ENCODE measurements around the gene RBM8A.
A peak's percentile ranks its signal among the peaks of the same experiment; 100 is the strongest.

Gene RBM8A

DNA sequence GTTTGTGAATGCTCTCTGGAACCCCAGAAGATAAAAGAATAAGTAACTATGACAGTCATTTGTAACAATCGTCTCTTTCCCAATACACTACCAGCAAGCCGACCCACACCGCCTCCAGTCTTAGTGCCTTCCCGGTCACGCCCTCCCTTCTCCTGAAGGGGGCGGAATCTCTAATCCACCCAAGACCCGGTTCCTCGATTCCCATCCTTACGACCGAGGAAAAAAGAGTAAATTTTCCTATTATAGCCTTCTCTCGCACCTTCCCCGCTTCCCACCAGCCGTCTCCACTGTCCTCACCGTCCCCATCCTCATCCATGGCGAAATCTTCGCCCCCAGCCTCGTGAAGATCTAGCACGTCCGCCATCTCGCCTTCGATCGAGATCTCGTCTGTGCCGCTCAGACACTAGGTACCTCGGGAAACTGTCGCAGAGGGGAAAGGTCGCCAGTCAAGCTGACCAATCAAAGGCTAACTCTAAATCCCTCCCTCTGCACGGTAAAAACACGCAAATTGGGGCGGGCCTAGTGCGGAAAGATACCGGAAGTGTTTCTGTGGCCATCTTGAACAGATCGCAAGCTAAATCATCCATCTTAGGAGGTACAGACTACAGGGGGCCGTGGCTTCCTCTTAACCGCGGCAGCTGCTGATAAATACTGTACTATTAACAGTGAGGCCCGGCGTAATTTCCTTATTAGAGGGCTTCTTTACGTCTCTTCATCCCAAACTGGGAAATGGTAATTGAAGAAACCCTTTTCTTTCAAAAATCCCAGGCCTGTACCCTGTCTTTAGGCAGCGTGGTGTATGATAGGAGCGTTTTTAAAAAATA is at the start of gene RBM8A:
Gene RBM8A, minus strand, starts transcription at position 422 of the 824 bp plus-strand sequence. Its CDS starts 58 bp downstream, at position 364.
- peak within 1 kb of the TSS; percentile 78 for H3K27ac ChIP-seq
- DNase-seq (ENCODE audit: low read depth, low spot score), result peak; percentile 92

DNA sequence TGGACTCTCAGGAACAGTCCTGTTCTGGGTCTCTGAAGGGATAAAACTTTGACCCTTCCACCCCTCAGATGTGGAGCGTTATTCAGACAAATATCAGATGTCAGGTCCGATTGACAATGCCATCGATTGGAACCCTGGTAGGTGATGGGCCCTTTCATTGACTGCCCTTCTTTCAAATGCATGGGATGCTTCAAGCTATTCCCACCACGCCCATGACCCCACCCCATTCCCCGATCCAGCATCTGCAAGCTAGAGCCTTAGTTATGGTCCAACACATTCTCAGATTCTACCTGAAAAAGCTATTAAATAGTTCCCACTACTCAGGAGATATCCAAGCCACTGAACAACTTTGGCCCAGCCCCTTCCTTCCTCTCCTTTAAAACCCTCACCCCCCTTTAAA is 49.7 kb upstream of the RBM8A start:
- DNase-seq (ENCODE audit: low read depth, low spot score), result no peak
- no peak overlapping the region for H3K27ac ChIP-seq

DNA sequence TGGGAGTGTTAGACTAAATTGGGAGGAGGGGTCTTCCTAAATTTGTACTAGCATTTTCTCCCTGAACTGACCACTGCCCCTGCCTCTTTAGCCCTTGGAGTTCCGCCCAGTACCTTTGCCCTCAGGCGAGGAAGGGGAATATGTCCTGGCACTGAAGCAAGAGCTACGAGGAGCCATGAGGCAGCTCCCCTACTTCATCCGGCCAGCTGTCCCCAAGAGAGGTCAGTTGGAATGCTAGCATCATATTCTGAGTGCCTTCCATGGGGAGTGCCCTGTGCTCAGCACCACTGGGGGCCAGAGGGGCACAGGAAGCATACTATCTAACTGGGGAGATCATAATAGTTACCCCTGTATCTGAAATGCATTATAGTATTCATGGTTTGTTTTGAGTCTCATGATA is 47.9 kb upstream of the RBM8A start:
- no peak overlapping the region for H3K27ac ChIP-seq
- no peak for DNase-seq (ENCODE audit: low read depth, low spot score)

DNA sequence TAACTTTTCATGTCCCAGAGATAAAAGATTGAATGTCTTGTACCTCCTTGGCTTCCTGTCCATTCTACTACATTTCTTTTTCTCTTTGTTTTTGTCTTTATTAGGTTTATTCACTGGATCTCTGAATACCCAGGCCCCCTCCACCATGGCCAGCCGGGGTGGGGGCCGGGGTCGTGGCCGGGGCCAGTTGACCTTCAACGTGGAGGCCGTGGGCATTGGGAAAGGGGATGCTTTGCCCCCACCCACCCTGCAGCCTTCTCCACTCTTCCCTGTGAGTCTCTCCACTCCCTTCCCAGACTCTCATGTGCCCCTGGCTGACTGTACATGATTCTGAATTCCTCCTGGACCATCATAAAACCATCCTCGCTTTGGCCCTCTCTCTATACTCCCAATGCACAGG is 47.4 kb upstream of the RBM8A start:
- no peak for DNase-seq (ENCODE audit: low read depth, low spot score)
- H3K27ac ChIP-seq, result no peak overlapping the region

DNA sequence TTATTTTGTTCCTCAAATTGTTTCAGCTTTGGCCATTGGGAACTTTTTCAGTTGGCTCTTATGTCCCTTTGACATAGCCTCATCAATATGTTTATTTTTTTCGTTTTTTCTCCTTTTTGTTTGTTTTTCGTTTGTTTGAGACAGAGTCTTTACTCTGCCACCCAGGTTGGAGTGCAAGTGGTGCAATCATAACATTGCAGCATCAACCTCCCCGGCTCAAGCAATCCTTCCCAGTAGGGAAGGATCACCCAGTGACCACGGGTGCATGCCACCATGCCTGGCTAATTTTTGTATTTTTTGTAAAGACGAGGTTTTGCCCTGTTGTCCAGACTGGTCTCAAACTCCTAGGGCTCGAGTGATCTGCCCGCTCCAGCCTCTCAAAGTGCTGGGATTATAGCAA is 45.3 kb upstream of the RBM8A start:
- no peak for DNase-seq (ENCODE audit: low read depth, low spot score)
- no peak overlapping the region for H3K27ac ChIP-seq

DNA sequence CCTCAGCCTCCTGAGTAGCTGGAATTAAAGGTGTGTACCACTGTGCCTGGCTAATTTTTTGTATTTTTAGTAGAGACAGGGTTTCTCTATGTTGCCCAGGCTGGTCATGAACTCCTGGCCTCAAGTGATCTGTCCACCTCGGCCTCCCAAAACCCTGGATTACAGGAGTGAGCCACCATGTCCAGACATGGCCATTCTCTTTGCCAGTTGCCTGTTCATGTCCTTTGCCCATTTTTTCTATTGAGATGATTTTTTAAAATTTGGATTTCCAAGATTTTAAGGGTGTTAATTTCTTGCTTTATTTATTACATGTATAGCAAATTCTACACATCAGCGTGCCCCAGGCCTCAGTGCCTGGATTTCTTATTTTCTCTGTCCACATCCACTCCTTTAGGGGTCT is 40.0 kb upstream of the RBM8A start:
- no peak overlapping the region for H3K27ac ChIP-seq
- no peak for DNase-seq (ENCODE audit: low read depth, low spot score)

DNA sequence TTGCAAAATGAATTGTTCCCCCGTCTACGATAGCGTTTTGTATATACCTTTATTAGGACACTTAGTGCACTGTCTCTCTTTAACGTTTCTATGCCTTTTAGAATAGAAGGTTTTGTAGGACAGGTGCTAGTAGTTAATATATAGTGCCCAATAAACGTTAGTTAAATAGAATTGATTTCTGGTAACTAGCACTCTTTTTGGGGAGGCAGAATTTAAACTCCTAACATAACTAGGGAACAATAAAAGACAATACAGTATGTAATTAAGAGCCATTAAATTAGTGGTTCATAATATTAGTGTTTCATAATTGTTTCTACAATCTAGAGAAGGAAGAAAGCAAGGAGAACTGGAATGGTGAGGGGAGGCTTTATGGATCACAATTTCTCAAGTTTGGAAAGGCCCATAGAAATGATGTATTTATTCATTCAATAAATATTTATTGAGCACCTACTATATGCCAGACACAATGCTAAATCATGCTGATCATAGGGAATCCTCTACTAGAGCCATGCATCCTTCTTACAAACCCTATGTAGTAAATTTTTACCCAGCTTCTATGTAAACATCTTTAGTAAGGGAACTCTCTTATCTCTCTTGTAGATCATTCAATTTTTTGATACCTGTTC is 37.9 kb upstream of the RBM8A start:
- DNase-seq (ENCODE audit: low read depth, low spot score), result no peak
- H3K27ac ChIP-seq, result peak overlapping the region; percentile 50

DNA sequence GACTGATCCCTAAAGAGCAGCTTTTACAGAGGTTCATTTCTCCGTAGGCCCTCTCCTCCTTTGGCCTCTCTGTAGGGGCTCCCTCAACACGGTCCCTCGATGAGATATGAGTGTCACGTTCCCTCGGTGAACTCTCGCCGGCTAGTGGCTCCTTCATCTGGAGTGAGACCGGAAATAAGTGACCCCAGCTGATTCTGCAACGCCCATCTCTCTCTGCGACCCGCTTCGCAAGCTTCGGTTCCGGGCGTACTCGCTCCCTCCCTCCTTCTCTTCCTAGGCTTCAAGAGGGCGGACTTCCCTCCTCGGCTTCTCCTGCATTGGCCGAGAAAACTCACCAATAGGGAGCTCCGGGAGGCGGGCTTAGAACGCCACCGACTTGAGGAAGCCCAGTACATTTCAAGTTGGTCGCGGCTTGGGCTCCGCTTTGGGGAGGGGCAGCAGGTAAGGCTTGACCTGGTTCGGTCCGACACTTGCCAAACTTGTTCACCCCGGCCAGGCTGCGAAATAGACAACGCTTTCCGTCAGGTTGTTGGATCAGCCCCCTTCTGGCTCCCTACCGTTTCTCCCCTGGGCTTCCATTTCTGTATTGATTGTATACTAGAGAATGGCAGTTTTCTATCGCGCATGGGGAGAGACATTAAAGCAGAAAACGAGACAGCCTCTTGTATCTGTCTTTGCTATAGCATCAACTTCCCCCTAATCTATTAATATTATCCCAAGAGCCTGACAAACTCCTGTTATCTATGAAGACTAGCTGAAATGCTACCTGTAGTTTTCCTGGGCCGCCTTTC is 37.2 kb upstream of the RBM8A start, which contains the start of the genes ANKRD34A and POLR3GL:
Gene ANKRD34A, minus strand, starts transcription at position 248 of the 791 bp plus-strand sequence. CDS start 2,816 bp downstream, outside the sequence.
Gene POLR3GL, plus strand, starts transcription at position 363 of the 791 bp plus-strand sequence. CDS start 10,176 bp downstream, outside the sequence.
- peak within 1 kb of the TSS; percentile 50 for H3K27ac ChIP-seq
- DNase-seq (ENCODE audit: low read depth, low spot score), result peak; percentile 64

DNA sequence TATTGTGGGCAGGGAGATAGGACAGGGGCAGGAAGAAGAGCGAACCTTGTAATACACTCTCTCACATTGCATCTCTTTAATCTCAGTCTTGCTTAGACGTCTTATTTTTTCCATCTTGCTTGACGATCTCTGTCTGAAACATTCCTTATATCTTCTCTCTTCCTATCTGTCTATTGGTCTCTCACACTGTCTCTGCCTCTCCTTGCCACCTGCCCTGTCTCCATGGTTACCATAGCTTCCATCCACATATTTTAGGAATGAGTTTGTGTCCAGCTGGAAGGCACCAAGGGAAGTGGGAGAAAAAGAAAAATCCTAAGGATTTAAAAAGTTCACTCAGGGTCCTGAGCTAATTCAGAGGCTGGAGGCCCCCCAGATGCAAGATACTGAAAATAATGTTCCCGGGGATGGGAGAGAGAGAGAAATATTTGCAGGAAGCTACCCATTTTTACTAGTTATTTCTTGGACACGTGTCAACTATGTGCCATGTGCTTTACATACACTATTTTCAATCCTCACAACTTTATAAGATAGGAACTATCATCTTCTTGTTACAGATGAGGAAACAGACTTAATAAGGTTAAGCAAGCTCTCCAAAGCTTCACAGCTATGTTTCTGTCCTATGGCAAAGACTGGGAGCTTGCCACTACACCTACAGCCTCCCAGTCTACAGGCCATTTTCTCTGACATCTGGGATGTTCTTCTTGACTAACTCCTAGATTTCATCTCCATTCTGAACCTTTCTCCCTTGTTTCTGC is 36.2 kb upstream of the RBM8A start:
- DNase-seq (ENCODE audit: low read depth, low spot score), result no peak
- peak overlapping the region; percentile 50 for H3K27ac ChIP-seq

DNA sequence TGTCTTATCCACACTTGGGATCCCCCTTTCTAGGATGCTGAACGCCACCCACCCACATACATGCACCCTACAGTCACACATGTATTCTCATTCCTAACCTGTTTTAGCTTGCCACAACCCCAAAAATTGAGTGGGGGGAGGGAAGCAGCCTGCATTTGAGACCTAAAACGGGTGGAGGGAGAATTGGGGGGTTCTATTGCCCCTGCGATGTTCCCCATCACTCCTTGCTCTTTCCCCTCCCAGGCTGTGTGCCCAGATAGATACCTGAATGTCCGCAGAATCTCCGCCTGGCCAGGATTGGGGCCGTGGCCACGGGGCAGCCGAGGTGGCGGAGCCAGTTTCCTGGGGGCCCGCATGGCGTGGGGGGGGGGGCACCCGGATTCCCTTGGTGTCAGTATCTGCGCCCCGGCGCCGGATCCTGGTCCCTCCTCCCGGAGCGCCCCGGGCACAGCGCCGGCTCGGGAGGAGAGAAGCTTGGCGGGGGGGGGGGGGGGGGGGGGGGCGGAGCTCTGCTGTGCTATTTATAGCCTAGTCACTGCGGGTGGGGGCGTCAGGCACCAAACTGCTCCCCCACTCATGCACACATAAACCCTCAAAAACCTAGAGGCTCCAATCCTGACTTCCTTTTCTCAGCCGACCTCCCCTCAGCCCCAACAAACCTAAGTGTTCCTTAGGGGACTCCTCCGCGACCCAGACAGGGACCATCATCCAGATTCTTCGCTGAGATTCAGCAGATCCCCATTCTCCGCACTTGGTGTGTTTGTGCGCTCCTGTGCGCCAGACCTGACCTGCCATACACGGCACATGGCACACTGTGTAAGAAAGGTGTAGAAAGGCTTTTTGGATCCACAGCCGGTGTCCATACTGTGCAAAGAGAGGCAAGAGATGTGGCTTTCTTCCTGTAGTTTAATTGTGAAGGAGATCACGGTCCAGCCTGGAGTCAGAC is 35.1 kb upstream of the RBM8A start:
- H3K27ac ChIP-seq, result no peak overlapping the region
- DNase-seq (ENCODE audit: low read depth, low spot score), result no peak

DNA sequence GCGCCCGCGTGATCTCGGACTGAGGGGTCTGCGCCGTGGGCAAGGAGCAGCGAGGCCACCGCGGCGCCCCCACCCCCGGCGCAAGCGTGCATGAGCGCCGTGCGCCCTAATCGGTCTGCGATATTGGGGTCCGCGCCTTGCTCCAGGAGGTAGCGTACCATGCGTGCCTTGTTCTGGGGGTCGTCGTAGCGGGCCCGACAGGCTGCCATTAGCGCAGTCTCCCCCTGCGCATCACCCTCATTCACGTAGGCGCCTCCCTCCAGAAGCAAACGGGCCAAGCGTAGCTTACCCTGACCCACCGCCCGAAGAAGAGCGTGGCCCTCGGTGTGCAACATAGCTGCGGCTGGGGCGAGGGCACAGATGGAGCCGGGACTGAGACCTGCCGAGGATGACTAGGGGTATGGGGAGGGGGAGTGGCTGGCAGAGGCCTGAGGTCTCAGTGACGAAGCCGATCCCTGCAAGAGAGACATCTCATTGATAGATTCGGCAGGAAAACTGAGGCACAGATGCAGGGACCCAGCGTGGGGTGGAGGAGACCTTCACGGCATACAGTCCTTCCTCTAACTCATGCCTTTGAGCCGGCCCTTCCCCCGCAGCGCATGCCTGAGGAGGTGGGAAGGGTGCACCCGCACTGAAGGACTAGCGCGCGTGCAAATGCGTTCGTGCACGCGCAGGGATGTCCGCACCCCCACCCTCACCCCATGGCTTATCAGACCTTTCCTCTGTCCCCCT is 34.3 kb upstream of the RBM8A start:
- no peak overlapping the region for H3K27ac ChIP-seq
- DNase-seq (ENCODE audit: low read depth, low spot score), result no peak

DNA sequence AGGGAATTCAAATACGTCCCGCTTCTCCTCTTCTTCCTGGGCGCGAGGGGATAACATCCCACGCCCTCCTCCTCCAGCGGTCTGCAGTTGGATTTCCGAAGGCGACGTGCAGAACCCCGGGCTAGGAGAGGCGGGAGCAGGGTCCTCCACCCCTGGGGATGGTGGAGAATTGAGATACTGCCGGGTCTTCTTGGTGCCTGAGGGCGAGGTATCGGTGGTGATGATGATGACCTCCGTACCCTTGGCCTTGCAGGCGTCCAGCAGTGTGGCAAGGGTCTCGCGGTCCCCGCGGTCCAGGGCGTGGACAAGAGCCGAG is 33.8 kb upstream of the RBM8A start:
- no peak overlapping the region for H3K27ac ChIP-seq
- DNase-seq (ENCODE audit: low read depth, low spot score), result no peak

DNA sequence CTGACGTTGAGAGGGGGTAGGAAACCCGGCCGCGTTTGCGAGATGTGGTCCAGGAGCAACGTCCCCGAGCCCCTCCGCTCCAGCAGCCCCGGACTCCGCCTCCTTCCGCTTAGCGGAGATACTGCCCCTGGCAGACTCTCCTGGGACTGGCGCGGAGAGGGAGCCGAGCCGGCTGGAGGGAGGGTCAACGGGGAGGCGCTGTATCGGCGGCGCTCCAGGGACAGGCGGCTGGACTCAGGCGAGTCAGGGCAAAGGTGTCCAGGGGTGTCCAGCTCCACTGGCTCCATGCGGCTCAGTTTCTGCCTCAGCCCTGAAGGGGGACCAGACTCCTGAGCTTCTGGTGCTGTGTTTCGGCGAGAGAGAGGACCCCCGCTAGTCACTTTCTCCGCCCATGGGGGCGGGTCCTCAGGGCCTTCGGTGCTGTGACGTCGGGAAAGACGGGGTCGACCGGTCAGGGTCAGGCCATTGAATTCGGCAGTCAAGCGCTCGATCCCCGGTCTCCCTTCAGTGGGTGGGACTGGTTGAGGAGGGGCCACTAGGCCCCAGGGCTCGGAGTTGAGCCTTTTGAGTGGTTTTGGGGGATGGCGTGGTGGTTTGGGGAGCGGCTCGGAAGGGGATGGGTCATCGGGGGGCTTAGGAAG is 33.3 kb upstream of the RBM8A start:
- H3K27ac ChIP-seq, result no peak overlapping the region
- DNase-seq (ENCODE audit: low read depth, low spot score), result no peak

DNA sequence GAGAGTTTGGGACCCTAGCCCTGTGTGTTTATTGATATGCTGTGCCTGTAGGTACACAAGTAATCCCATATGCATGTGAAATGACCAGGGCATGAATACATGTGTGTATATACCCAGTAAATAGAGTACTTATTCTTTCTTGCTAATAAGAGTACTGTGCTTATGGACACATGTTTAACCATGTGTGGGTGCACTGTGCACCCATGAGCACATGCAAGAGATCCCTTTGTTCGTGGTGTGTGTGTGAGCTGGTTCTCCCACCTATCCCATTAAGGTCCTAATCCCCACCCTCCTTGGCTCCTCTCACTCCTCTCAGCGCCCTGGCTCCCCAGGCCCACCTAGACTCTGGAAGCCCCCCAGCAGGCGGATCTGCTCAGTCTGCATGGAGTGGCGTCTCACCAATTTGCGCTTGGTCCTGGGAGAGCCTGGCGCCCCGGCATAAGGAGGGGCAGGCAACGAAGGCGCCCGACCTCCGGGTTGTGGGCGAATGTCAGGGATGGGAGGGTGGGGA is 32.7 kb upstream of the RBM8A start:
- no peak for DNase-seq (ENCODE audit: low read depth, low spot score)
- no peak overlapping the region for H3K27ac ChIP-seq

DNA sequence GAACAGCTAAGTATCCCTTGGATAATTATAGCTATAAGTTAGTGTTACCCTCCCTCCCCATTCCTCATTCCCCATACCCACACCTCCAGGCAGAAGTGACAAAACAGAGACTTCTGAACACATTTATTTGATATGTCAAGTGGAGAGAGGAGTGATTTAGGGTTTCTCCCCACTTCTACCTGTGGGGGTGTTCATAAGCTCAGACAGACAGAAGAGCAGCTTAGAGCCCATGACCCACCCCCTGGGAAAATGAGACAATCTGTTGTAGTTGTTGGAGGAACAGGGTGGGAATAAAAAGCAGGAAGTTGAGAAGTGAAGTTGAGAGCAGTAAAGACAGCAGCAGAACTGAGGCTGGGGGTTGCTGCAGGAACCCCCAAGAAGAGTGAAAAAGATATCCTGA is 32.0 kb upstream of the RBM8A start:
- DNase-seq (ENCODE audit: low read depth, low spot score), result no peak
- H3K27ac ChIP-seq, result no peak overlapping the region

DNA sequence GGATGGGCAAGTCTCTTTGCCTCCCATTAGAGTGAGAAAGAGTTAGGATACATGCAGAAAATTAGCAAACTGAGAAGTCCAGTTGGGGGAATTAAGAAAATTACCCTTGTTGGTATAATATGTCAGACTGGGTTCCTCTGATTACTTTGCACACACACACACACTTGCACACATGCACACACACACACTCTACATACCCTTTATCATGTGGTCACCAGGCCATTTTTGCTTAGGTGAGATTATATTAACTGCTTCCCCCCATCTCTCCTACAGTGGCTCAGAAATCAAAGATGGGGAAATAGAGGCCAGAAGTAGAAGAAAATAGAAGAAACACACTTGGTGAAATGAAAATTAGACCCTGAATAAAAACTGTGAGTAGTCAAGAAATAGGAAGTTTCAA is 31.4 kb upstream of the RBM8A start:
- no peak overlapping the region for H3K27ac ChIP-seq
- no peak for DNase-seq (ENCODE audit: low read depth, low spot score)

DNA sequence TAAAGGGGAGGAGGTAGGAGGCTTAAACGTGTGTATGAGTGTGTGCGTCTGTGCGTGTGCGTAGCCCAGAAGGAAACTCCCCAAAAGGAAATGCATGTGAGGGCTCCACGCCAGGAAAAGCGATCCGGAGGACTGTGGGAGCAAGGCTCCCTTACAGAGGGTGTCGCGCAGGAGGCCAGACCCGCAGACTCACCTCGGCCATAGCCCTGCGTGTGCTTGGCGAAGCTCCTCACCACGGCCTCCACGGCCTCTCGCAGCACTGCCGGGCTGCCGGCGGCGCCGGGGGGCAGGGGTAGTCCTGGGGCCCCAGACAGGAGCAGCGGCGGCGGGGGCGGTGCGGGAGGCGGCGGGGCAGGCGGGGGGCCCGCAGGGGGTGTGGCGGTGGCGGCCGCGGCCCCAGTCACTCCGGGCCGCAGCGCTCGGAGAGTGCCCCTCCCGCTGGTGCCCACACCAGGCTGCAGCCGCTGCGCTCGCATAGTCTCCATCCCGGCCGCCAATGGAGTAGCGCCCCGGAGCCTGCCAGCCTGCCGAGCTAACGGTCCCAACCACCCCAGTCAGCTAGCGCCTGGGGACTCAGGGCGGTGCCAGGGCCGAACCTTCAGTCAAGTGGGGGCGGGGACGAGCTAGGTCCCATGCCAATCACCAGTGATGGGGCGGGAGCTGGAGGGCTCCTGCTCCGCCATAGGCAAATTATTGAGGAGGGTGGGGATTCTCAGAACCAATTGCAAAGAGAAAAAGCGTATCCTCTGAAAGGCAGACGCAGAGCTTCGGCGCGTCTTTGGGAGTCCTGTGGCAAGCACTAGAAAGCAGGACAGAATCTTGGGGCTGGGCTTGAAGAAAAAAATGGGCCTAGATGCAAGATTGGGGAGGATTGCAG is 30.4 kb upstream of the RBM8A start, which contains the start of gene LIX1L:
Gene LIX1L, minus strand, starts transcription at position 575 of the 877 bp plus-strand sequence. Its CDS starts 90 bp downstream, at position 485.
- DNase-seq (ENCODE audit: low read depth, low spot score), result peak; percentile 82

More for the DNA sequence above, 30.4 kb upstream of the RBM8A start, which contains the start of gene LIX1L:
- H3K27ac ChIP-seq, result peak within 1 kb of the TSS; percentile 48

All from epithelial cell of prostate (primary cell).